ENCODE data around the gene FRMPD4. TPM values are rescaled to one million over a fixed set of nuclear protein-coding genes. Genes with fewer than 3 reads are reported as not detected.

FRMPD4 gene
- total RNA-seq, 1 donor from 2014 or later, result 1.2 TPM

DNA sequence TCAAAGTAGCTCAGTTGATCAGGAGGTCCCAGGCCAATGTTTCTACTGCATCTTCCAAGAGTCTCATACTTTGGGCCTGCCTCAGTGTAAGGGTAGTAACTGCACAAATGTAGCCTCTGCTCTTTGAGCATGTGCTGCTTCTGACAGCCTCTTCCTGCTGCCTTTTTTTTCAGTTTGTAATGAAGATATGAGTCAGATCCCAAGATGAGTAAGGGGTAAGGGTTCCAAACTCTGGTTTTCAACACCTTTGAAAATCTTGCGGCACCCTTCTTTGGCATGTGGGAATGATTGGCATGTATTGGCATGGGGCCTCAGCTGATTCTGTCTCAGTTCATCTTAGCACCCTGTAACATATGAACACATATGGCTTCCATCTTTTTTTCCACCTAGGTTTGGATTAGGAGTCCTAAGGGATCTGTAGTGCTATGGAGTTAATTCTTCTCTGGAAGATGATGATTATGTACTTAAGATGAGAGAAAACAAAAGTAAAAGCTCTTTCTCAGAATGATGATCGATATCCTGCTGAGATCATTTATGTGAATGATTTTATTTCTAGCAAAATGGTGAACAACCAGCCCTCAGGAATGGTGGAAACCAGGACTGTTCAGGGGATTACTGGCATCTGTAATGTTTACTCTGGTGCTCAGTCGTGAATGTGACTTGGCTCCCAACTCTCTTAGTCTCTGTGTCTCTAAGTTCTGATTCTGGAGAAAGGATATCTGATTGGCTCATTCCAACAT lies 534.3 kb downstream of the FRMPD4 start:
- intact Hi-C loops (cut with DNase I), result no loop called here
- ATAC-seq (no peak), DNase-seq (ENCODE audit: missing footprints) (no peak)

DNA sequence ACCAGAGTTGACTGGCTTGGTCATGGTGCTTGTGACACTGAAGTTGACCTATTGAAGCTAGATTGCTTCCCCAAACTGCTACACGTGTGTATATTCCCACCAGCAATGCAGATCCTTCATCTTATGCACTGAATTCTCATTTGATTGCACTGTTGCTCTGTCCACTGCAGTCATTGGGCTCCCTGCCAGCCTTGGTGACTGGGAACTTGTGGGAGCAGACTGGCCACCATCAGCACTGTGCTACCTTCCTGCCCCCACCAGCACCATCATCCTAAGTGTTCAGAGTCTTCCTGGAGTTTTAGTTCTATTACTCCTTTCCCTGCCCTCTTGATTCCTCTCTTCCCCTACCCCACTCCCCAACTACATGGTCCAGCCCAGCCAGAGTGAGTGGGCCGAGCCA lies 535.2 kb downstream of the FRMPD4 start:
- intact Hi-C loops (cut with DNase I), result no loop called here
- DNase-seq (ENCODE audit: missing footprints) (no peak), ATAC-seq (no peak)

DNA sequence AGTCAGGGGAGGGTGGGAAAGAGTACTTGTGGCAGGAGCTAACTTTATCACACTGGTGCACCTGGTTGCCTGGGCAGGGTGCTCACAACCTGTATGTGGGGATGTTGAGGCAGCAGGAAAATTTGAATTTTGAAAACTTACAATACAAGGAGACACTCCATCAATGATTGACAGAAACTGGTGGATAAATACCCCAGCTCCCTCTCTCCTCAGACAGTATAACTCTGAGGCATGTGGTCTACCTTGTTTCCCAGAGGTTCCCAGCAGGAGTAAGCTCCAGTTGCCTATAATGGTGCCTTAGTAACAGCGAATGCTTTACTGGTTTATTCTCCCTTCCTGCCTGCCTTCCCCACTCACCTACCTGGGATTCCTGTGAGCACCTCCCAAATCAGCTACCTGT lies 541.2 kb downstream of the FRMPD4 start:
- ATAC-seq (no peak), DNase-seq (ENCODE audit: missing footprints) (no peak)
- intact Hi-C loops (cut with DNase I), result no loop called here

DNA sequence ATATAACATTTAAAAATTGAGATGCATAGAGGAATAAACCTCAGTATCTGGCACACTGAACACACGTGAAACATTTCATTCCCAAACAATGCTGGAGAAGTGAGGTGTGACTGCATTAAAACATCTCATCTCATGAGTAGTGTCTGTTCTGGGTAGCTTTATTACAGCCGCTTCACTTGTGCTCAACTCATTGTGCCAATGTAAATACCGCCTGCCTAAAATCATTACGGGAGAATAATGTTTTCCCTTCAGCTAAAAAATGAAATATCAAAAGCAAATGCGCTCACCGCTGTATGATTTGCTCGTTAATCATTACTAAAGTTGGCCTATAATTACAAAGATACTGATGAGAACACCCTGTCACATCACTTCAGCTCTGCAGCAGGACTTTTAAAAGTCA lies 542.8 kb downstream of the FRMPD4 start:
- no peak for DNase-seq (ENCODE audit: missing footprints)
- no peak for ATAC-seq
- intact Hi-C loops (cut with DNase I), result no loop called here

DNA sequence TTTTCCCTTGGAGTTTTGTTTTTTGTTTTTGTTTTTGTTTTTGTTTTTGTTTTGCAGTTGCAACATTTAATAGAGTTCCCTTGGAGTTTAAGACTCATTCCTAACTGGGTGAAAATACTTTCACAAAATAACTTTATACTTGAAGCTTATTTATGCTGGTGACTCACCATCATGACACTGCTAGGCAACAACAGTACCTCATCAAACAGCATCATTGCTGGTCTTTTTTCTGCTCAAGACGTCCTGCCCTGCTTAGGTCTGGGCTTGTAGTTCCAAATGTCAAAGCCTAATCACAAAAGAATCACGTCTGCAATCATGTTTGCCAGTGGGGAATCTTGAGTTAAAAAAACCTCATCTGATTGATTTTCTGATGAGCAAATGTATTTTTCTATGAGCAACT lies 547.3 kb downstream of the FRMPD4 start:
- DNase-seq (ENCODE audit: missing footprints) (no peak), ATAC-seq (no peak)
- intact Hi-C loops (cut with DNase I), result no loop called here

DNA sequence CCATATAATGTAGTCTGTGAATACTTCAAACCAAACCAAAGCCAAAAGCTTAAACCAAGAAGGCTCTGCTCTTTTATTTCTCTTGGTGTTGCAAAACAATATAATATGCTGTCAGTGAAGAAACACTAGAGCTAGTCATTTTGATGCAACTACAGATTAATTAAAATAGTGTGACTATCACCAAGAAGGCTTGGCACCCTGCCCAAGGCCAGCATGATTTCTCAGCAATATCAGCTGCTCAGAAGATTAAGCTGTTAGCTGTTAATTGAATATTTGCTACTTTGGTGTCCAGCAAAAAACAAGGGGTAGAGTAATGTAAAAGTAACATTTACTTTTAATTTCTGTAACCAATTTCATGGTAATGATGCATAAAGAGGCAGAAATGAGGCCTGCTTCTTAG lies 548.1 kb downstream of the FRMPD4 start:
- DNase-seq (ENCODE audit: missing footprints), result no peak
- intact Hi-C loops (cut with DNase I), result no loop called here
- no peak for ATAC-seq

DNA sequence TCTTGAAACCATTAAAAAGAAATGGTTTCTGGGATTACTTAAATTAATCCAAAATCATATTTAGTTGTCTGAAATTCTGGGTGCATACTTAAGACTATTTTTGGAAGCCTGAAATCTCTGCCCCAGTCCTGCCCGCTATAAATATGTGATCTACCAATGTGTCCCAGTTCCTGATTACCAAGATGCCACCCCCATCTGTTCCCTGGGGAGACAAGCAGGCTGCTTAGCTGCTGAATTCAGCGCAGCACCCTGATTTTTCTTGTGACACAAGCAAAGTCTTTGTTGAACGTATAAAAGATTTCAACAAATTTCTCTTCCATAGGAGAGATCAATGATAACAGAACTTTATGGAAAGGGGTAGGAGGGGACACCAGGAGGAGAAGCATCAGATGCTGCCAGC lies 552.4 kb downstream of the FRMPD4 start:
- ATAC-seq (no peak), DNase-seq (ENCODE audit: missing footprints) (no peak)
- intact Hi-C loops (cut with DNase I), result no loop called here

DNA sequence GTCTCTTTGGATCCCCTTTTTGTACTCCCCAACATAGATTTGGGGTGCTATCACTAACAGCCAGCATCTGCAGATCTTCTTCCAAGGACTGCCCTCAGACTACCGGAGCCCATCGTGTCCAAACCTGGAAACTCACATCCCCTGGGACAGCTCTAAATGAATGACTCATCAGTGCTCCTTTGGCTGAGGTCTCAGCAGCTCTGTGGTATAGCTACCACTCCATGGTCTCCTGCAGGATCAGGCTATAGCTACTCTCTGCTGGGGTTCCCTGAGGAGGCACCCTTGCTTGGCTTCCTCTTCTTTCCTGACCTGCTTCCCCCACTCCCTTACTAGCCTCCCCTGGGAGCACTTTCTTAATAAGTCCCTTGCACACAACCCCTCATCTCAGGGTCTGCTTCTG lies 555.5 kb downstream of the FRMPD4 start:
- no peak for ATAC-seq
- DNase-seq (ENCODE audit: missing footprints), result no peak
- intact Hi-C loops (cut with DNase I), result no loop called here

DNA sequence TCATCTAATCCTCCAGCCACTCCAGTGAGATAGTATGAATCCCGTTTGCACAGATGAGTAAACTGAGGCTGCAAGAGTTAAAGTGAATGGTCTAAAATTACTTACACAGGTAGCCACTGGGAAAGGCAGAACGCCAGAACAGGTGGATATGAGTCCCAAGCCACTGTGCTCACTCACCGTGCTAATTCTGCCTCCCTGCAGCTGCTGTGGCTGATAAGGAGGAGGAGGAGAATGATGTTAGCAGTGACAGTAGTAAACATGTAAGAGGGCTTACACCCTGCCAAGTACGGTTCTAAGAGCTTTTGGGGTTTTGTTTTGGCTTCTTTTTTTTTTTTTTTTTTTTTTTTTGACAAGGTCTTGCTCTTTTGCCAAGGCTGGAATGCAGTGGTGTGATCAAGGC lies 562.5 kb downstream of the FRMPD4 start:
- ATAC-seq (no peak), DNase-seq (ENCODE audit: missing footprints) (no peak)
- intact Hi-C loops (cut with DNase I), result loop anchor here (5.0 kb wide), 1 partner anchor 618 kb away; no protein-coding TSS in a partner anchor

DNA sequence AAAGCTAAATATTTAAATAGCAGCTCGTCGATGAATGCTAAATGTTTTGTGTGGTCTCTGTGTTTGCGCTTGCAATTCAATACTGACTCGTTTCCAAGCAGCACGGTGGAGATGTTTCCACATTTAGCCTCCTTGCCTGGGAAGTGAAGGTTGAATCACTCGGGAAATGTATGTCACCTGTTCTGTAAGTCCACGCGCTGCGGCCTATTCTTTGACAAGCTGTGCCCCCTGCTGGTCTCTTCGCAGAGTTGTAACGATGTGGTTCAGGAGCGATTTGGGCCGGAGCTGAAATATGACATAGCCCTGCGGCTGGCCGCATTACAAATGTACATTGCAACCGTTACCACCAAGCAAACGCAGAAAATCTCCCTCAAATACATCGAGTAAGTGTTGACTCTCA lies 563.4 kb downstream of the FRMPD4 start:
- ATAC-seq (no peak), DNase-seq (ENCODE audit: missing footprints) (no peak)
- intact Hi-C loops (cut with DNase I), result loop anchor here (5.0 kb wide), 1 partner anchor 619 kb away; no protein-coding TSS in a partner anchor

DNA sequence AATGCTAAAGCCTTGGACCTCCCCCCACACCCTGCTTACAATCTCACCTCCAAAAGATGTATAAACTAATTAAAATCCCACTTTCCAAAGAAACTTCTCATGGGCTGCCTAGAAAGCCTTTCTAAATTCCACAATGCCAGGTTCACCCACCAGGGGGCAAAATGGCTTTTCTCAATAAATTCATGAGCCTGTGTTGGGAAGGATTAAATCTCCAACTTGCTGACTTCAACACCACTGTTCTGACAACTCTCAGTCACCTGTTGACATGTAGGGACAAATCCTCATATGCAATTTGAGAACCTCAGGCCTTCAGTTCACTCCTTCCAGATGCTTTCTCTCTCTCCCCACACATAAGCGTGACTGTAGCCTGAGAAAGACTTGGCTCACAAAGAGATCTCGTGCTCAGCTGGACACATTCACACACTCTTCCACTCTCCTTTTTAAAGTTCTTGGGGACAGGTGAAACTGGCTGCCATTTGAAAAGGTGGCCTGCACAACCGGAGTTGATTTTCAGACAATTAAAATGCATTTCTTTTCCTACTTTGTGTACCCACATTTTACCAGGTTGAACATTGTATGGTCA lies 564.3 kb downstream of the FRMPD4 start:
- intact Hi-C loops (cut with DNase I), result loop anchor here (5.0 kb wide), 1 partner anchor 620 kb away; no protein-coding TSS in a partner anchor
- ATAC-seq (no peak), DNase-seq (ENCODE audit: missing footprints) (no peak)

DNA sequence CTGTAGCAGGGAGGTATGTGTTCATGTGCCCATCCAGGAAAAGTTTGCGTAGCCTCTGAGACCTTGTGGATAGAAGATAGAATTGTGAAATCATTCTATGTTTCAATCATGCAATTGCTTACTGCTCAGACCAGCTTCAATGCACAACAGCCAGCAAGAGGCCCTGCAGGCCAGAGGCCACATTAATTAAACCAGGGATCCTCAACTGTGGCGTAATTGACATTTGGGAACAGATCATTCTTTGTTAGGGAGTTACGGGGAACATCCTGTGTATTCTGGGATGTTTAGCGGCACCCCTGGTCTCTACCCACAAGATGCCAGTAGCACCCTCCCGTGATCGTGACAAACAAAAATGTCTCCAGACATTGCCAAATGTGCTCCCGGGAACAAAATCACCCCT lies 566.4 kb downstream of the FRMPD4 start:
- intact Hi-C loops (cut with DNase I), result loop anchor here (5.0 kb wide), 1 partner anchor 622 kb away; no protein-coding TSS in a partner anchor
- ATAC-seq (no peak), DNase-seq (ENCODE audit: missing footprints) (no peak)

DNA sequence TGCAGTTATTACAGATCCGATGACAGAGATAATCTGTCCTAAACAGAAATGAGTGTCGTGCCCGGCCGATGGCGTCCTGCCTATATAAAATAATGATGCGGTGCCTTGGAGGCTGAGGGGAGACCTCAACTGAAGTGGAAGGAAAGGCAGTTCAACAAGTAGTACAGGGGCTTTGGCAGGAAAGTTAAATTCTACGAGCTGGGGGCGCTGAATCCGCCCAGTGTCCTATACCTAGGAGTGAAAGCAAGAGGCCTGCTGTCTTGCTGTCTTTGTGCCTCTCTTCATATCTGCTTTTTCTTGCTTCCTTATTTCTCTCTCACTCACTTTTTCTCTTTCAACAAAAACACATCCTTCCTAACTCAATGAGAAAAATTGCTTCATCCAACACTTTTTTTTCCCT lies 570.8 kb downstream of the FRMPD4 start:
- DNase-seq (ENCODE audit: missing footprints) (no peak), ATAC-seq (no peak)
- intact Hi-C loops (cut with DNase I), result no loop called here

DNA sequence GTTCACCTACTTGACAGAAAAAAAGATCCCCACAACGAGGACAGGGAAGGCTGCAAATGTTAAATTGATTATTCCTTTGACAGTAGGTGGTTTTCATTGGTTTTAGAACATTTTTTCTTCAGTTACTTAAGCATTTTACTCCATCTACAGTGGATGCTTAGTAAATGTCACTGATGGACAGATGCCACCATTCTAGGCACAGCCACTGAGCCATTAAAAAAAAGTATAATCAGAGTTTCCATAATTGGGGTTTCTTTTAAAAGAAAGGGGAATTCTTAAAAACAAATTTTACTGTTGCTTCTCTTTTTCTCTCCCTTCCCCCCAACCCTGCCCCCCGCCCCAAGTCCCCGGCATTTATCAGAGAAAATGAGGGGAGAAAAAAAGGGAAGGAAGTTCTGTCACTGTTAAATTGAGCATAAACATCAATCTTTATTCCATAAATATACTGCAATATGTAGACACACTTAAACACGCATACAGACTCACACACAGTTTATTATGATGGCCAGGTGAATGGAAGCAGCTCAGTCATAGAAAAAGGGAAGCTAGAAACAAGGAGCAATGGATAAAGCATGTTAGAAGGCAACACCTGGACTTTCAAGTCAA lies 573.3 kb downstream of the FRMPD4 start:
- intact Hi-C loops (cut with DNase I), result no loop called here
- ATAC-seq (no peak), DNase-seq (ENCODE audit: missing footprints) (no peak)

DNA sequence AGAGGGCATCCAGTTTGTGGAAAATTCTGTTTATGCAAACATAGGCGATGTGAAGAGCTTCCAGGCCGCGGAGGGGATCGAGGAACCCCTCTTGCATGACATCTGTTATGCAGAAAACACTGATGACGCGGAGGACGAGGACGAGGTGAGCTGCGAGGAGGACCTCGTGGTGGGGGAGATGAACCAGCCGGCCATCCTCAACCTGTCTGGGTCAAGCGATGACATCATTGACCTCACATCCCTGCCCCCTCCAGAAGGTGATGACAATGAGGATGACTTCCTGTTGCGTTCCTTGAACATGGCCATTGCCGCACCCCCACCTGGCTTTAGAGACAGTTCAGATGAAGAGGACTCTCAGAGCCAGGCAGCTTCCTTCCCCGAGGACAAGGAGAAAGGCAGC lies 578.3 kb downstream of the FRMPD4 start:
- DNase-seq (ENCODE audit: missing footprints) (no peak), ATAC-seq (no peak)
- intact Hi-C loops (cut with DNase I), result no loop called here

DNA sequence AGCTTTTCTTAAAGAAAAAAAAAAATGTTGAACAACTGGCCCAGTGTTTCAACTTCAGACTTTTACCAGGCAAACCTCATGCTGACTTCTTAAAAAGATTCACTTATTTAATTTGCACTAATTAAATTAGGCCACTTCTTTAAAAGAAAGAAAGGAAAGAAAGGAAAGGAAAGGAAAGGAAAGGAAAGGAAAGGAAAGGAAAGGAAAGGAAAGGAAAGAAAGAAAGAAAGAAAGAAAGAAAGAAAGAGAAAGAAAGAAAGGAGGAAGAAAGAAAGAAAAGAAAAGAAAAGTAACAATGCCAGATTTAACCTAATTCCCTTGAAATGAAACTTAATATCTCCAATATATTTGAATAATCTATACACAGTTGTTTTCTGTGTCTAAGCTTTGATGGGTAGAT lies 581.6 kb downstream of the FRMPD4 start:
- no peak for DNase-seq (ENCODE audit: missing footprints)
- no peak for ATAC-seq
- intact Hi-C loops (cut with DNase I), result no loop called here

DNA sequence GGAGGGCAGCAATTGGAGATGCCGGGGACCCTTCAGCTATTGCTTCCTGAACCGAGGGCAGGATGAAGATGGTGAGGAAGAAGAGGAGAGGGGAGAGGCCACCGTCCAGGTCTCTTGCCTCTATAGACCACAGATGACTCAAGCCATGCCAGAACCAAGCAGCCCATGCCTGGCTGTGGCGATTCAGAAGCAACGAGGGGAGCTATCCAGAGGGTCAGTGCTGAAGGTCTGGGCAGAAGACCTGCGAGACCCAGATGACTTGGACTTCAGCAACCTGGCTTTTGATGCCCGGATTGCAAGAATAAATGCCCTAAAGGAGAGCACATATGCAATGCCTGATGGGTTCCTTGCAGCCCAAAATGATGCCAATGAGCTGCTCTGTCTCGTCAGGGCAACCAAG lies 582.8 kb downstream of the FRMPD4 start:
- ATAC-seq (no peak), DNase-seq (ENCODE audit: missing footprints) (no peak)
- intact Hi-C loops (cut with DNase I), result no loop called here

DNA sequence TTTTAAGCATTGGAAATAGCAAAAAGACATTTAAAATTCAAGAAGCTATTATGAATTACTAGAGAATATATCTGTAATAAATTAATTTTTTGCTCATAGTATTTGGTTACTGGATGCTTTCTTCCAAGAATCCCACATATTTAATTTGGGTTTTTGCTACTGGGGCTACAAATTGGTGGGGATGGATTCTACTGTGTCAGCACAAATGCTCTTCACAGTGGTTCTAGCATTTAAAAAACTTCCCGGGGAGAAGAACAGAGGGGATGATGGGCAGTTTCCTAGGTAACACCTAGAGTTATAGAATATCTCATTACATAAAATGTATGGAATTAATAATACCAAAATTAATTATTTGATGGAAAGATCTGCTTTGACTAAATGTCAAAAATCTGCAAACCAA lies 584.0 kb downstream of the FRMPD4 start:
- ATAC-seq, result no peak
- DNase-seq (ENCODE audit: missing footprints), result no peak
- intact Hi-C loops (cut with DNase I), result no loop called here

DNA sequence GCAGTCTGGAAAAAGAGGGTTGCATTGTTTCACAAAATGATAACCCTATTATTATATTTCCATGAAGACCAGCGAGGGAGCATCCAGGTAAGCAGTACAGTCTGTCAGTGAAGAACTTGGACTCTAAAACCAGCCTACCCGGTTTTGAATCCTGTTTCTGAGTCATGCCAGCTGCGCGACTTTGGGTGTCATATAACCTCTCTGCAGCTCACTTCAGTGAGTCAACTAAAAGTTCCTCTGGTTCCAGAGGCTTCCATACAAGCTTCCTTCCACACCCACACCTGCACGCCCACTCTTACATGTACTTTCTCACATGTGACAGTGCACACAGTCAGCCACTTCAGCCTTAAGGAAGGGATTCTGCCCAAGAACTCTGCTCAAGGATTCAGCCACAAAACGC lies 603.1 kb downstream of the FRMPD4 start:
- DNase-seq (ENCODE audit: missing footprints) (no peak), ATAC-seq (no peak)
- intact Hi-C loops (cut with DNase I), result no loop called here

DNA sequence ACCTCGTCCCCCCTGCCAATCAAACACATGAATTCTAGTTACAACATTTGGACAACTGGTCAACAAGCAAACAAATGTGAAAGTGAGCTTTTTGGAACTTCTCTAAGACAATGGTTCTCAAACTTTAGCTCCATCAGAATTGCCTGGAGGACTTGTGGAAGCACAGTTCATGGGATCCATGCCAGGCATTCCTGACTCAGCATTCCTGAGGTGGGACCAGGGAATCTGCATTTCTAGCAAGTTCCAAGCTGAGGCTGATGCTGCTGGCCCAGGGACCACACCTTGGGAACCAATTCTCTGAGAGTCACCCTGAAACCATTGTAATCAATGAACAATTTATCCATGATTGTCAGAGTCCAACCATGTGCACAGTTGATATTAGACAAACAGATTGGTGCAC lies 609.2 kb downstream of the FRMPD4 start:
- intact Hi-C loops (cut with DNase I), result no loop called here
- DNase-seq (ENCODE audit: missing footprints) (no peak), ATAC-seq (no peak)
